IMR-90 (cell line): ENCODE data around the gene CCL13. TPM values are rescaled to one million over a fixed set of nuclear protein-coding genes. Genes with fewer than 3 reads are reported as not detected.

Experiments used
- ATAC-seq: fragments of 200-7000 bp; cut with Tn5 transposase; 2 replicates; pipeline ENCODE4 v1.9.1; 2020; ENCODE audit warnings: low read depth, mild to moderate bottlenecking, moderate library complexity
- BruUV-seq: library from RNA; stranded (reverse); fragments of 400-500 nt; replicated peaks from 2 replicates; lab custom pipeline; 2021; lab: Mats Ljungman, UMichigan
- CTCF ChIA-PET: fragments of 300-600 bp; formaldehyde crosslinking; extraction: SDS; loops from one replicate; lab custom pipeline; 2021; ENCODE audit warnings: antibody characterized with exemption; lab: Yijun Ruan, JAX
- POLR2A ChIA-PET: fragments of 300-600 bp; sonication (Branson Sonifier 250); formaldehyde crosslinking; loops from one replicate; lab custom pipeline; 2022; ENCODE audit warnings: antibody characterized with exemption; ENCODE audit not compliant: unreplicated experiment; lab: Charles Lee
- DNase-seq: peaks from one replicate; pipeline ENCODE4 v3.0.0; 2013
- H2AFZ ChIP-seq: replicated peaks from 2 replicates; pipeline ENCODE3; 2013; ENCODE audit warnings: low read length, mild to moderate bottlenecking; ENCODE audit not compliant: poor library complexity
- H2AK5ac ChIP-seq: 2 replicates; pipeline ENCODE4 v1.6.1; 2013; ENCODE audit warnings: low read depth, low read length, inconsistent platforms
- H2AK9ac ChIP-seq: replicated peaks from 2 replicates; pipeline ENCODE3; 2013; ENCODE audit warnings: mild to moderate bottlenecking, low read depth, low read length, moderate library complexity; ENCODE audit not compliant: poor library complexity
- H2BK120ac ChIP-seq: 2 replicates; pipeline ENCODE4 v1.6.1; 2013; ENCODE audit warnings: low read depth, low read length, inconsistent platforms
- H2BK15ac ChIP-seq: 3 replicates; pipeline ENCODE4 v1.6.1; 2013; ENCODE audit warnings: low read depth, low read length, inconsistent platforms
- H2BK20ac ChIP-seq: 2 replicates; pipeline ENCODE4 v1.6.1; 2013; ENCODE audit warnings: low read depth, mild to moderate bottlenecking, inconsistent platforms, low read length, moderate library complexity
- H2BK5ac ChIP-seq: 2 replicates; pipeline ENCODE4 v1.6.1; 2013; ENCODE audit warnings: mild to moderate bottlenecking, low read depth, low read length, inconsistent platforms; ENCODE audit not compliant: poor library complexity, severe bottlenecking
- H3K14ac ChIP-seq: replicated peaks from 2 replicates; pipeline ENCODE4 v1.6.1; 2013; ENCODE audit warnings: low read depth, low read length, inconsistent platforms
- H3K18ac ChIP-seq: 2 replicates; pipeline ENCODE4 v1.6.1; 2013; ENCODE audit warnings: low read depth, low read length, control low read depth
- H3K23ac ChIP-seq: 2 replicates; pipeline ENCODE4 v1.6.1; 2013; ENCODE audit warnings: low read depth, low read length, inconsistent platforms
- H3K27ac ChIP-seq: 2 replicates; pipeline ENCODE4 v1.5.1; 2013; ENCODE audit warnings: mild to moderate bottlenecking, control low read depth, low read length; ENCODE audit not compliant: insufficient read depth
- H3K27me3 ChIP-seq: 2 replicates; pipeline ENCODE4 v1.6.1; 2013; ENCODE audit warnings: low read length; ENCODE audit not compliant: control insufficient read depth, insufficient read depth
- H3K36me3 ChIP-seq: 2 replicates; pipeline ENCODE4 v1.6.1; 2013; ENCODE audit warnings: low read length, mixed read lengths; ENCODE audit not compliant: control insufficient read depth, insufficient read depth
- H3K4ac ChIP-seq: 2 replicates; pipeline ENCODE4 v1.6.1; 2013; ENCODE audit warnings: low read depth, low read length, inconsistent platforms
- H3K4me1 ChIP-seq: 2 replicates; pipeline ENCODE4 v1.6.1; 2013; ENCODE audit warnings: low read length, mixed read lengths; ENCODE audit not compliant: control insufficient read depth, insufficient read depth
- H3K4me2 ChIP-seq: 2 replicates; pipeline ENCODE4 v1.6.1; 2013; ENCODE audit warnings: low read depth, mild to moderate bottlenecking, control low read depth, low read length, moderate library complexity
- H3K4me3 ChIP-seq: 2 replicates; pipeline ENCODE4 v1.5.1; 2013; ENCODE audit warnings: low read depth, mild to moderate bottlenecking, control low read depth, low read length, moderate library complexity; ENCODE audit not compliant: insufficient read depth
- H3K56ac ChIP-seq: 2 replicates; pipeline ENCODE4 v1.6.1; 2013; ENCODE audit warnings: low read length, inconsistent platforms; ENCODE audit not compliant: insufficient read depth; ENCODE audit errors: extremely low read depth
- H3K79me1 ChIP-seq, 2 experiments: 2 replicates each; pipeline ENCODE4 v1.6.1; 2013; ENCODE audit warnings: low read length in 2 of 2, inconsistent platforms in 1 of 2, low read depth in 1 of 2
- H3K9ac ChIP-seq: 2 replicates; pipeline ENCODE4 v1.6.1; 2013; ENCODE audit warnings: low read depth, low read length, control low read depth
- H3K9me1 ChIP-seq: 2 replicates; pipeline ENCODE4 v1.6.1; 2013; ENCODE audit warnings: low read length, inconsistent platforms; ENCODE audit not compliant: insufficient read depth
- H3K9me3 ChIP-seq: 2 replicates; pipeline ENCODE4 v1.6.1; 2013; ENCODE audit warnings: low read length; ENCODE audit not compliant: control insufficient read depth, insufficient read depth
- H4K20me1 ChIP-seq: 2 replicates; pipeline ENCODE4 v1.6.1; 2013; ENCODE audit warnings: low read length, inconsistent platforms; ENCODE audit not compliant: insufficient read depth
- H4K5ac ChIP-seq: 2 replicates; pipeline ENCODE4 v1.6.1; 2013; ENCODE audit warnings: mild to moderate bottlenecking, low read depth, low read length, control low read depth
- H4K8ac ChIP-seq, 2 experiments: 2 replicates each; pipeline ENCODE4 v1.6.1; 2013; ENCODE audit warnings: low read depth in 2 of 2, low read length in 2 of 2, control low read depth in 1 of 2, inconsistent platforms in 1 of 2
- H4K91ac ChIP-seq: 2 replicates; pipeline ENCODE4 v1.6.1; 2013; ENCODE audit warnings: low read depth, low read length, inconsistent platforms; ENCODE audit not compliant: insufficient read depth
- BHLHE40 ChIP-seq: fragments of 150-350 bp; IDR thresholded peaks from 2 replicates; pipeline ENCODE4 v1.6.1; 2016; ENCODE audit warnings: mild to moderate bottlenecking, low read depth, low read length
- CEBPB ChIP-seq: IDR thresholded peaks from 2 replicates; pipeline ENCODE4 v1.6.1; 2012; ENCODE audit warnings: low read depth, low read length, improper control_type of control experiment
- CHD1 ChIP-seq: IDR thresholded peaks from 2 replicates; pipeline ENCODE4 v1.6.1; 2012; ENCODE audit warnings: low read depth, low read length, improper control_type of control experiment
- FOS ChIP-seq: fragments of 150-350 bp; IDR thresholded peaks from 2 replicates; pipeline ENCODE4 v1.6.1; 2016; ENCODE audit warnings: low read depth, low read length
- MAFK ChIP-seq: IDR thresholded peaks from 2 replicates; pipeline ENCODE4 v1.6.1; 2012; ENCODE audit warnings: low read depth, low read length, improper control_type of control experiment
- MAZ ChIP-seq: IDR thresholded peaks from 2 replicates; pipeline ENCODE4 v1.6.1; 2012; ENCODE audit warnings: low read depth, mild to moderate bottlenecking, low read length, improper control_type of control experiment, moderate library complexity, borderline replicate concordance
- MXI1 ChIP-seq: IDR thresholded peaks from 2 replicates; pipeline ENCODE4 v1.6.1; 2012; ENCODE audit warnings: low read depth, mild to moderate bottlenecking, low read length, moderate library complexity, borderline replicate concordance
- NFE2L2 ChIP-seq: fragments of 150-350 bp; IDR thresholded peaks from 2 replicates; pipeline ENCODE4 v1.6.1; 2016; ENCODE audit warnings: low read depth, mild to moderate bottlenecking, low read length
- POLR2A ChIP-seq: IDR thresholded peaks from 2 replicates; pipeline ENCODE4 v1.6.1; 2012; ENCODE audit warnings: mild to moderate bottlenecking, low read depth, low read length
- RAD21 ChIP-seq: IDR thresholded peaks from 2 replicates; pipeline ENCODE4 v1.6.1; 2012; ENCODE audit warnings: low read length, improper control_type of control experiment
- RCOR1 ChIP-seq: IDR thresholded peaks from 2 replicates; pipeline ENCODE4 v1.6.1; 2012; ENCODE audit warnings: mild to moderate bottlenecking, low read length, improper control_type of control experiment; ENCODE audit not compliant: insufficient replicate concordance
- RFX5 ChIP-seq: IDR thresholded peaks from 2 replicates; pipeline ENCODE4 v1.8.0; 2012; ENCODE audit warnings: low read depth, mild to moderate bottlenecking, low read length, moderate library complexity
- SMC3 ChIP-seq: fragments of 150-350 bp; IDR thresholded peaks from 2 replicates; pipeline ENCODE4 v1.6.1; 2016; ENCODE audit warnings: low read depth, mild to moderate bottlenecking, antibody characterized with exemption, low read length, moderate library complexity
- WGBS, 2 experiments: methylation state at CpG; one replicate each; pipeline versions ENCODE4 v1.1.5 to v1.1.7; 2013; ENCODE audit warnings: missing lambda C conversion rate in 2 of 2; ENCODE audit not compliant: insufficient read length in 1 of 2; ENCODE audit errors: extremely low coverage in 2 of 2; 5-methylcytosine and 5-hydroxymethylcytosine counted together
- dilution Hi-C: fragments of 300-500 bp; cut with HindIII; formaldehyde crosslinking; loops from one replicate; pipeline ENCODE4 v1.14.3; 2018; ENCODE audit warnings: low sequenced_read_pairs; ENCODE audit not compliant: unreplicated experiment
- in situ Hi-C: fragments of 300-500 bp; cut with MboI; formaldehyde crosslinking; loops from 3 replicates; pipeline ENCODE4 v1.14.3; 2019; ENCODE audit warnings: low sequenced_read_pairs, inconsistent platforms, mixed read lengths
- intact Hi-C: fragments of 100-400 bp; cut with micrococcal nuclease; formaldehyde crosslinking; loops from 2 replicates; pipeline ENCODE4 v1.10.0; 2022
- polyA plus RNA-seq, 3 experiments: library from polyadenylated mRNA; depleted of rRNA; stranded (reverse); fragments of >200 nt; gene quantifications; 2 replicates each; pipeline ENCODE4 v1.2.3, GENCODE V29; 2012; ENCODE audit warnings: low replicate concordance in 1 of 3
- total RNA-seq: library from RNA; depleted of rRNA; stranded (reverse); fragments of >200 nt; gene quantifications from 2 replicates; pipeline ENCODE4 v1.2.3, GENCODE V29; 2012
- TF ChIP-seq, protein P1 (sequence below): conservative IDR thresholded peaks from 2 replicates; pipeline ENCODE4 v1.5.1; 2012; ENCODE audit warnings: mild to moderate bottlenecking, low read depth, low read length, improper control_type of control experiment
- TF ChIP-seq, protein P2 (sequence below): fragments of 150-350 bp; IDR thresholded peaks from 2 replicates; pipeline ENCODE4 v1.6.1; 2016; ENCODE audit warnings: low read depth, mild to moderate bottlenecking, low read length, moderate library complexity, borderline replicate concordance
- TF ChIP-seq, protein P3 (sequence below): fragments of 150-350 bp; IDR thresholded peaks from 2 replicates; pipeline ENCODE4 v1.6.1; 2017; ENCODE audit warnings: mild to moderate bottlenecking, antibody characterized with exemption, low read length, low read depth

The CCL13 gene
- total and polyA plus RNA-seq, 2 of the 4 experiments (the other 2 are of a cell fraction), result 0.18 TPM; not detected in 1

DNA sequence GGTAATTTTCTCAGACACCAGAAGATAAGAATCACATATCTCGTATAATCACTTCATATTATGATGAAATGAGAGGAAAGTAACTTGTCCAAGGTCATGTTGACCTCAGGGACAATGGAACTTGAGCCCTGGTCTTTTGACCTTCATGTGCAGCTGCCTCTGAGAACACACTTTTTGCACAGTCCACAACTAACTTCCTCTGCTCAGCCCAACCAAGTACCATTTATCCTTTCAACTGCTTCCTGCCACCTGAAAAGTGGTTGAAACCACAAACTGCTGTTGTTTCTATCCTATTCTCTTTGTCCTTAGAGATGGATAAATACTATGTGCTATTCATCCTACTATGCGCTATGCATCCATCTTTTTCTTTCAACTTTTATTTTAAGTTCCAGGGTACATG is 9.1 kb downstream of the CCL13 start:
- H2BK120ac ChIP-seq, result no peak overlapping the region
- no peak overlapping the region for H3K14ac ChIP-seq
- H2AK9ac ChIP-seq, result no peak overlapping the region
- dilution Hi-C loops (no loop called here), in situ Hi-C loops (loop anchor here (10.0 kb wide), 1 partner anchor 591 kb away; no protein-coding TSS in a partner anchor), intact Hi-C loops (no loop called here)
- H3K4me1 ChIP-seq, result no peaks in the 10 kb centered on the region
- H2BK20ac ChIP-seq, result no peak overlapping the region
- H3K27me3 ChIP-seq, result peaks cover 21% of the 10 kb centered on the region
- ChIA-PET POLR2A (no interaction called here), CTCF (no interaction called here)
- H4K20me1 ChIP-seq, result no peaks in the 10 kb centered on the region
- no peak overlapping the region for H3K4me3 ChIP-seq
- no CpG with 5 or more reads among the region's 2 CpGs for WGBS, 2 experiments
- no peak overlapping the region for H2AK5ac ChIP-seq
- H4K5ac ChIP-seq, result no peak overlapping the region
- no peak overlapping the region for H2AFZ ChIP-seq
- no peak overlapping the region for H3K56ac ChIP-seq
- H3K9me1 ChIP-seq, result no peaks in the 10 kb centered on the region
- H3K36me3 ChIP-seq, result no peaks in the 10 kb centered on the region
- H4K8ac ChIP-seq, result no peak overlapping the region
- H3K9ac ChIP-seq, result no peak overlapping the region
- no peak for TF ChIP-seq SMC3
- TF ChIP-seq RCOR1, result no peak
- no peak for TF ChIP-seq RAD21
- no peak for TF ChIP-seq FOS
- TF ChIP-seq CEBPB, result no peak
- TF ChIP-seq, protein P1, sequence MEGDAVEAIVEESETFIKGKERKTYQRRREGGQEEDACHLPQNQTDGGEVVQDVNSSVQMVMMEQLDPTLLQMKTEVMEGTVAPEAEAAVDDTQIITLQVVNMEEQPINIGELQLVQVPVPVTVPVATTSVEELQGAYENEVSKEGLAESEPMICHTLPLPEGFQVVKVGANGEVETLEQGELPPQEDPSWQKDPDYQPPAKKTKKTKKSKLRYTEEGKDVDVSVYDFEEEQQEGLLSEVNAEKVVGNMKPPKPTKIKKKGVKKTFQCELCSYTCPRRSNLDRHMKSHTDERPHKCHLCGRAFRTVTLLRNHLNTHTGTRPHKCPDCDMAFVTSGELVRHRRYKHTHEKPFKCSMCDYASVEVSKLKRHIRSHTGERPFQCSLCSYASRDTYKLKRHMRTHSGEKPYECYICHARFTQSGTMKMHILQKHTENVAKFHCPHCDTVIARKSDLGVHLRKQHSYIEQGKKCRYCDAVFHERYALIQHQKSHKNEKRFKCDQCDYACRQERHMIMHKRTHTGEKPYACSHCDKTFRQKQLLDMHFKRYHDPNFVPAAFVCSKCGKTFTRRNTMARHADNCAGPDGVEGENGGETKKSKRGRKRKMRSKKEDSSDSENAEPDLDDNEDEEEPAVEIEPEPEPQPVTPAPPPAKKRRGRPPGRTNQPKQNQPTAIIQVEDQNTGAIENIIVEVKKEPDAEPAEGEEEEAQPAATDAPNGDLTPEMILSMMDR, result no peak
- TF ChIP-seq CHD1, result no peak
- TF ChIP-seq RFX5, result no peak
- TF ChIP-seq MXI1, result no peak
- TF ChIP-seq POLR2A, result no peak
- TF ChIP-seq, protein P2, sequence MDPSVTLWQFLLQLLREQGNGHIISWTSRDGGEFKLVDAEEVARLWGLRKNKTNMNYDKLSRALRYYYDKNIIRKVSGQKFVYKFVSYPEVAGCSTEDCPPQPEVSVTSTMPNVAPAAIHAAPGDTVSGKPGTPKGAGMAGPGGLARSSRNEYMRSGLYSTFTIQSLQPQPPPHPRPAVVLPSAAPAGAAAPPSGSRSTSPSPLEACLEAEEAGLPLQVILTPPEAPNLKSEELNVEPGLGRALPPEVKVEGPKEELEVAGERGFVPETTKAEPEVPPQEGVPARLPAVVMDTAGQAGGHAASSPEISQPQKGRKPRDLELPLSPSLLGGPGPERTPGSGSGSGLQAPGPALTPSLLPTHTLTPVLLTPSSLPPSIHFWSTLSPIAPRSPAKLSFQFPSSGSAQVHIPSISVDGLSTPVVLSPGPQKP, result no peak
- TF ChIP-seq, protein P3, sequence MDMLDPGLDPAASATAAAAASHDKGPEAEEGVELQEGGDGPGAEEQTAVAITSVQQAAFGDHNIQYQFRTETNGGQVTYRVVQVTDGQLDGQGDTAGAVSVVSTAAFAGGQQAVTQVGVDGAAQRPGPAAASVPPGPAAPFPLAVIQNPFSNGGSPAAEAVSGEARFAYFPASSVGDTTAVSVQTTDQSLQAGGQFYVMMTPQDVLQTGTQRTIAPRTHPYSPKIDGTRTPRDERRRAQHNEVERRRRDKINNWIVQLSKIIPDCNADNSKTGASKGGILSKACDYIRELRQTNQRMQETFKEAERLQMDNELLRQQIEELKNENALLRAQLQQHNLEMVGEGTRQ, result no peak
- TF ChIP-seq MAZ, result no peak
- TF ChIP-seq MAFK, result no peak
- no peak for TF ChIP-seq BHLHE40
- TF ChIP-seq NFE2L2, result no peak
- no peak overlapping the region for H3K18ac ChIP-seq
- H4K91ac ChIP-seq, result no peak overlapping the region
- H2BK15ac ChIP-seq, result no peak overlapping the region
- no peaks in the 10 kb centered on the region for H3K79me1 ChIP-seq
- H3K9me3 ChIP-seq, result no peaks in the 10 kb centered on the region
- no peak overlapping the region for H3K27ac ChIP-seq
- no peak for ATAC-seq
- H2BK5ac ChIP-seq, result no peak overlapping the region
- no peak for DNase-seq
- no peak overlapping the region for H3K23ac ChIP-seq
- no TSS peak for BruUV-seq
- H3K4ac ChIP-seq, result no peak overlapping the region
- H3K4me2 ChIP-seq, result no peak overlapping the region
